ENCODE results near the gene TMEM33. TPM values are rescaled to one million over a fixed set of nuclear protein-coding genes. Genes with fewer than 3 reads are reported as not detected.

Gene TMEM33
- total RNA-seq, 1 donor from 2014 or later = 40.0 TPM

- TF ChIP-seq, protein P1, sequence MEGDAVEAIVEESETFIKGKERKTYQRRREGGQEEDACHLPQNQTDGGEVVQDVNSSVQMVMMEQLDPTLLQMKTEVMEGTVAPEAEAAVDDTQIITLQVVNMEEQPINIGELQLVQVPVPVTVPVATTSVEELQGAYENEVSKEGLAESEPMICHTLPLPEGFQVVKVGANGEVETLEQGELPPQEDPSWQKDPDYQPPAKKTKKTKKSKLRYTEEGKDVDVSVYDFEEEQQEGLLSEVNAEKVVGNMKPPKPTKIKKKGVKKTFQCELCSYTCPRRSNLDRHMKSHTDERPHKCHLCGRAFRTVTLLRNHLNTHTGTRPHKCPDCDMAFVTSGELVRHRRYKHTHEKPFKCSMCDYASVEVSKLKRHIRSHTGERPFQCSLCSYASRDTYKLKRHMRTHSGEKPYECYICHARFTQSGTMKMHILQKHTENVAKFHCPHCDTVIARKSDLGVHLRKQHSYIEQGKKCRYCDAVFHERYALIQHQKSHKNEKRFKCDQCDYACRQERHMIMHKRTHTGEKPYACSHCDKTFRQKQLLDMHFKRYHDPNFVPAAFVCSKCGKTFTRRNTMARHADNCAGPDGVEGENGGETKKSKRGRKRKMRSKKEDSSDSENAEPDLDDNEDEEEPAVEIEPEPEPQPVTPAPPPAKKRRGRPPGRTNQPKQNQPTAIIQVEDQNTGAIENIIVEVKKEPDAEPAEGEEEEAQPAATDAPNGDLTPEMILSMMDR (IDR thresholded peaks at IDR 0.05) = no peak
- Mint-ChIP-seq H3K27ac (no peak overlapping the region), H3K9me3 (no peaks in the 10 kb centered on the region), H3K27me3 (no peaks in the 10 kb centered on the region), H3K4me3 (no peak overlapping the region), H3K36me3 (ENCODE audit: low read depth) (peaks cover 10% of the 10 kb centered on the region), H3K4me1 (peaks cover 31% of the 10 kb centered on the region)
- ATAC-seq (ENCODE audit: low read depth) = no peak
- DNase-seq = no peak
- intact Hi-C loops (cut with micrococcal nuclease) = loop anchor here (5.0 kb wide), 1 partner anchor 664 kb away; the partner anchor contains the start of gene ATP8A1
- CTCF ChIA-PET = no interaction called here
- POLR2A ChIA-PET = no interaction called here
Measured at GRCh38 chr4:41992967-41993857, 58.0 kb downstream of the TMEM33 start.

DNA sequence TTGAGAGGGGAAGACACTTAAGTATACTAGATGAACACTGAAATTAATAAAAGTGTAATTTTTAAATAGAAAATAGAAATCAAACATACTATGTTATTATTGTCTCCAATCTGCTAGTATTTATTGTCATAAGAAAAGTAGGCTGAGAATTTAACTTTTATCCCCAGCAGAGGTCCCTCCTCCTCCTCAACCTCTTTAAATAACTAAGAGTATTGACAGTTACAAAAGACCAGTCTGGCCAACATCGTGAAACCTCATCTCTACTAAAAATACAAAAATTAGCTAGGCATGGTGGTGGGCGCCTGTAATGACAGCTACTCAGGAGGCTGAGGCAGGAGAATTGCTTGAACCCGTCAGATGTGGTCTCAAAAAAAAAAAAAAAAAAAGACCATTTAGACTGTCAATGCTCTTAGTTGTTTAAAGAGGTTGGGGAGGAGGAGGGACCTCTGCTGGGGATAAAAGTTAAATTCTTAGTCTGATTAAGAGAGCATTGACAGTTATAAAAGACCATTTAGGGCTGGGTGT lies 59.3 kb downstream of the TMEM33 start:
- CTCF ChIA-PET = no interaction called here
- Mint-ChIP-seq H3K27me3 (no peaks in the 10 kb centered on the region), H3K27ac (no peak overlapping the region), H3K36me3 (ENCODE audit: low read depth) (peaks cover 13% of the 10 kb centered on the region), H3K9me3 (no peaks in the 10 kb centered on the region), H3K4me3 (no peak overlapping the region), H3K4me1 (peaks cover 29% of the 10 kb centered on the region)
- ATAC-seq (ENCODE audit: low read depth) (no peak), DNase-seq (no peak)
- POLR2A ChIA-PET = interaction anchor here (0.6 kb wide), 1 partner anchor 157 kb away, joined by 3 read pairs; no protein-coding TSS in a partner anchor
- TF ChIP-seq, protein P1 (IDR thresholded peaks at IDR 0.05) = no peak
- intact Hi-C loops (cut with micrococcal nuclease) = loop anchor here (5.0 kb wide), 1 partner anchor 663 kb away; the partner anchor contains the start of gene ATP8A1

DNA sequence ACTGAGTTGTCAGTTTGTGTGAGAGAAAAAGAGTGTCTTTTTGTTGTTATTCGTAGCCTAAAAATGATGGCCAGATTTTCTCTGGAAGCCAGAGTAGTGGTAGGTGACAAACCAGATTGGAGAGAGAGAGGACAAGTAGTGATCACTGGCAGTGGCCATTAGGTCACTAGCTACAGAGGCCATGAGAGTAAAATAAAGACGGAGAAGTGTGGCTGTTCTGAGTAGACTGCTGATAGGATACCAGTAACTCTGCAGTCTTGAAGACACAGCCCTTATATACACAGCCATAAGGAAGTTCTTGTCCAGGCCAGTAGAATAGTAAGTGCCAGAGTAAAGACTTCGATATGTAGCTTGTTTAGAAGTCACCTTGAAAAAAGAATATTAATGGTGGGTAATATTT lies 62.8 kb downstream of the TMEM33 start:
- ATAC-seq (ENCODE audit: low read depth) (no peak), DNase-seq (no peak)
- intact Hi-C loops (cut with micrococcal nuclease) = no loop called here
- no peaks in the 10 kb centered on the region for H3K9me3 Mint-ChIP-seq
- no peak overlapping the region for H3K27ac Mint-ChIP-seq
- H3K27me3 Mint-ChIP-seq = no peaks in the 10 kb centered on the region
- TF ChIP-seq, protein P1 (IDR thresholded peaks at IDR 0.05) = no peak
- ChIA-PET POLR2A (no interaction called here), CTCF (no interaction called here)
- peaks cover 6% of the 10 kb centered on the region for H3K4me1 Mint-ChIP-seq
- no peak overlapping the region for H3K4me3 Mint-ChIP-seq
- H3K36me3 Mint-ChIP-seq (ENCODE audit: low read depth) = peaks cover 20% of the 10 kb centered on the region

DNA sequence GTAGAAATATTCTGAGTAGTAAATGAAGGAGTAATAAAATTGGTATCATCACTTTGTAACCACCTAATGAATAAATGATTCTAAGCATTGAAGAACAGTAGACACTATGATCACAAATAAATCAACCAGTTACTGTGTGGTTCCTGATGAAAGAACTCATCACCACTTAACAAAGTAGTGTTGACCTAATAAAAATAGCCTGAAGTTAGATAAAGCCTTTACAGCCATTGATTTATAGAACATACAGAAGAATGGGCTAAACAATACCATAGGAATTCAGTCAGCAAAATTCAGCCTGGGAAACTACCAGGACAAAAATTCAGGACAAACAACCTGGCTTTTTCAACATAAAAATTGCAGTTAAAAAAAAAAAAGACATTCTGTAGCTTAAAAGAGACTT lies 64.1 kb downstream of the TMEM33 start:
- Mint-ChIP-seq H3K4me1 (peaks cover 16% of the 10 kb centered on the region), H3K9me3 (no peaks in the 10 kb centered on the region), H3K36me3 (ENCODE audit: low read depth) (peaks cover 33% of the 10 kb centered on the region), H3K4me3 (no peak overlapping the region), H3K27ac (no peak overlapping the region), H3K27me3 (no peaks in the 10 kb centered on the region)
- intact Hi-C loops (cut with micrococcal nuclease) = no loop called here
- ChIA-PET POLR2A (no interaction called here), CTCF (no interaction called here)
- no peak for DNase-seq
- no peak for ATAC-seq (ENCODE audit: low read depth)
- TF ChIP-seq, protein P1 (IDR thresholded peaks at IDR 0.05) = no peak

DNA sequence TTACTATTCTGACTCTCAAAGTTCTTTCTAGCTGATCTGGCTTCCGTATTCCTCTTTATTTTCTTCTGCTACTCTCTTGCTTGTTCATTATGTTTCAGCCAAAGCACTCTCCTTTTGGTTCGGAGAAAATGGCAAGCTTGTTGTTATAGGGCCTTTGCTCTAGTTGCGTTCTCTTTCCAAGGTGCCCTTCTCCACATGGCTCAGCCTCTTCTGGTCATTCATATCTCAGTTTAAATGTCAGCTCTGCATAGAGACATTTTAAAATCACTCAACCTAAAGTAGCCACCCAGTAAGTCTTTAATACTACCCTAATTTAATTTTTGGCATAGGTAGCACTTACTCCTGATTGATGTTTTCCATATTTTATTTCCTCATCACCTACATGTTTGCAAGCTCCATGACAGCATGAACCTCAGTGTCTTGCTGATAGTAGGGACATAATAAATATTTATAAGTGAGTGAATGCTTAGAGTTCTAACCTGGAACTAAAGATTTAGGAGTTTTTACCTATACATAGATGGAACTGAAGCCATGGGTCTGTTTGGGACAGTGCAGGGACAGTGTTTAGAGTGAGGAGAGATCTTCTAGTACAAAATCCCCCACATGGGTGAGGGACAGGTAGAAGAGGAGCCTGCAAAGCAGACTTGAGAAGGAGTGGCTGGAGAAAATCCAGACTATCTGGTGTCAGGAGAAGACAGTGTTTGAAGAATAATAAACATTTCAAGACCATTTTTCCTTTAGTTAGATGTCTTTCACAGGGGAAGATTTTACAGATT lies 73.0 kb downstream of the TMEM33 start:
- peaks cover 17% of the 10 kb centered on the region for H3K4me1 Mint-ChIP-seq
- no peaks in the 10 kb centered on the region for H3K9me3 Mint-ChIP-seq
- ChIA-PET CTCF (no interaction called here), POLR2A (no interaction called here)
- peaks cover 72% of the 10 kb centered on the region for H3K36me3 Mint-ChIP-seq (ENCODE audit: low read depth)
- DNase-seq = no peak
- TF ChIP-seq, protein P1 (IDR thresholded peaks at IDR 0.05) = no peak
- intact Hi-C loops (cut with micrococcal nuclease) = no loop called here
- no peaks in the 10 kb centered on the region for H3K27me3 Mint-ChIP-seq
- no peak overlapping the region for H3K4me3 Mint-ChIP-seq
- ATAC-seq (ENCODE audit: low read depth) = no peak
- H3K27ac Mint-ChIP-seq = no peak overlapping the region

Data from activated B cell treated with CpG ODN at 0.5 μM for 24 hours (primary cell).